Gastroesophageal sphincter (tissue), 4 donors: ENCODE data around the gene RNF223. TPM values are rescaled to one million over a fixed set of nuclear protein-coding genes. Genes with fewer than 3 reads are reported as not detected.

Source experiments
- ATAC-seq: fragments of 150-250 bp; one replicate; pipeline ENCODE4 v1.9.1; 2016; ENCODE audit warnings: mild to moderate bottlenecking, moderate library complexity
- H3K27ac ChIP-seq, 4 donors: fragments of 200-600 bp; sonication (generic) in 3 of 4; 1 replicate in 3 of 4; 2 replicates in 1 of 4; pipeline ENCODE4 v1.5.1; 2016 to 2019
- H3K27me3 ChIP-seq: fragments of 200-600 bp; sonication (generic); one replicate; pipeline ENCODE4 v1.5.1; 2019
- H3K36me3 ChIP-seq, 2 donors: fragments of 200-600 bp; sonication (generic); one replicate each; pipeline ENCODE4 v1.5.1; 2019; ENCODE audit warnings: control low read depth in 1 of 2
- H3K4me1 ChIP-seq, 3 donors: fragments of 200-600 bp; sonication (generic); 1 replicate in 2 of 3; 2 replicates in 1 of 3; pipeline ENCODE4 v1.5.1; 2016 to 2019; ENCODE audit warnings: control low read depth in 2 of 3
- H3K4me3 ChIP-seq, 2 donors: fragments of 200-600 bp; sonication (generic); one replicate each; pipeline ENCODE4 v1.5.1; 2019; ENCODE audit warnings: mild to moderate bottlenecking in 1 of 2, moderate library complexity in 1 of 2
- H3K9me3 ChIP-seq, 3 donors: fragments of 200-600 bp; sonication (generic); one replicate each; pipeline ENCODE4 v1.5.1; 2017 to 2019; ENCODE audit warnings: control low read depth in 2 of 3
- CTCF ChIP-seq, 4 experiments: fragments of 200-600 bp in 2 of 4; fragments of 450-650 bp in 2 of 4; sonication (generic) in 1 of 4; IDR thresholded peaks; one replicate each; pipeline ENCODE4 v1.5.1; 2017 to 2019; ENCODE audit warnings: antibody characterized with exemption in 4 of 4, mild to moderate bottlenecking in 2 of 4, moderate library complexity in 2 of 4
- EP300 ChIP-seq: sonication (generic); formaldehyde crosslinking; IDR thresholded peaks from one replicate; pipeline ENCODE4 v1.6.1; 2017; ENCODE audit warnings: antibody characterized with exemption, mild to moderate bottlenecking
- POLR2A ChIP-seq, 2 donors: fragments of 450-650 bp; IDR thresholded peaks; one replicate each; pipeline ENCODE4 v1.6.1; 2017; ENCODE audit warnings: antibody characterized with exemption in 2 of 2, mild to moderate bottlenecking in 2 of 2, moderate library complexity in 1 of 2
- POLR2AphosphoS5 ChIP-seq: sonication (generic); formaldehyde crosslinking; IDR thresholded peaks from one replicate; pipeline ENCODE4 v1.6.1; 2017; ENCODE audit warnings: antibody characterized with exemption
- WGBS, 2 donors: methylation state at CpG; one replicate each; pipeline ENCODE4 v1.1.5; 2018; ENCODE audit warnings: low coverage in 1 of 2; 5-methylcytosine and 5-hydroxymethylcytosine counted together
- total RNA-seq, 4 donors: library from RNA; depleted of rRNA; stranded (reverse); fragments of >200 nt; gene quantifications; one replicate each; pipeline ENCODE4 v1.1.0, GENCODE V29; 2016

Gene RNF223
- total RNA-seq, 4 donors from 2014 or later: 1.1 TPM; not detected in 3

DNA sequence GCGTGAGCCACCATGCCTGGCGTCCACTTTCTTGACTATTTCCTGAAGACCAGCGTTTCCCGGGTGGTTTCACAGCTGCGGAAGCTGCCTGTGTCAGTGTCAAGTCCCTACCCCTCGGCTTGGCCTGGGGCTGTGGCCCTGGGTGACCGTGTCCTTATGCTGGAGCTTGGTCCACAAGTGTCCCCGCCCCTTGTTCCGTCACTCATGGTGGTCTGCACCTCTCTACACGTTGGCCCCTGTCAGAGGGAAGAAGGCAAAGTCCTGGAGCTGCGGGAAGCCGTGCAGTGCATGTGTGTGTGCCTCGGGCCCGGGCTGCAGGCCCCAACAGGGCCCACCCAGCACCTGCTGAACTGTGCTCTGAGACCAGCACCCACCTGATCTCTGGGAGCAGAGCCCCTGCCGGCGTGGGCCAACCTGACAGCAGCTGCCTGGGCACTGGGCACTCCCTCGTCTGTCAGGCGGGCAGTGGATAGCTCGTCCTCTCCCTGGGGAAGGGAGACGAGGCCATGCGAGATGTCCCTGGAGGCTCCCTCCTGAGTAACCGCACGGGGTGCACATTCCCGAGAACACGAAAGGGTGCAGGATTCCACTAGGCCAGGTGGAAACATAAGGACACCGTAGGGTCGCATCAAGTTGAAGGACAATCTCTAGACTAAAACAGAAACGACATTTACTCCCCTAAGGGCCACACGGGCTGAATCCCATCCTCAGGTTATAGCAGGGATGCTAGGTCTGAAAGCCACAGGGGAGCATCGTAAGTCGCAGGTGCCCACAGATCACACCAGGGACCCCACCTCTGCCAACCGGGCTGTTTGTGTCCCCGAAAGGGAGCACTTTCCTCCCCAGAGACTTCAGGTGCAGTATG lies 44.1 kb upstream of the RNF223 start:
- WGBS, 2 donors: 73 to 80% methylated on average over 4 to 5 of the region's 33 CpGs
- Histone ChIP-seq H3K27ac (no peak overlapping the region), H3K27me3 (peaks cover 59% of the 10 kb centered on the region), H3K4me3 (no peak overlapping the region), H3K4me1 (peaks cover 0 to 32% (median 10%) of the 10 kb centered on the region in 3 donors), H3K36me3 (peaks cover 0 to 4% of the 10 kb centered on the region in 2 donors), H3K9me3 (peaks cover 0 to 3% (median 0%) of the 10 kb centered on the region in 3 donors)
- no peak for ATAC-seq
- TF ChIP-seq CTCF (IDR thresholded peaks at IDR 0.05) (no peak), POLR2A (IDR thresholded peaks at IDR 0.05) (no peak), POLR2AphosphoS5 (no peak), EP300 (no peak)

DNA sequence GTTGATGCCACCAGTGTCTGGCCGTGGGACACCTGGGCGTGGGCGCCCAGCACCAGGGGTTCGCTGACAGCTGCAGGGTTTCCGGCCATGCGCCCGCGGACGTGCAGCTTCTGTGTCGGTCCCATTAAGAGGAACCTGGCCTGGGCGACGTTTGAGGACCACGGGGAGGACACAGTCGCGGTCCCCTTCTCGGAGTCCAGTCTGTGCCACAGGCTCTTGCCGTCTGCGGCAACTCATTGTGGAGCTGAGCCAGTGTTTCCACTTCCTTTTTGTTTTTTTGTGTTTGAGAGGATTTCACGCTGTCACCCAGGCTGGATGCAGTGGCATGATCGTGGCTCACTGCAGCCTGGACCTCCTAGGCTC lies 43.3 kb upstream of the RNF223 start:
- H3K9me3 ChIP-seq: peaks cover 0 to 3% (median 0%) of the 10 kb centered on the region in 3 donors
- peaks cover 53% of the 10 kb centered on the region for H3K27me3 ChIP-seq
- H3K4me1 ChIP-seq: peaks cover 0 to 30% (median 10%) of the 10 kb centered on the region in 3 donors
- TF ChIP-seq EP300: no peak
- TF ChIP-seq POLR2A (IDR thresholded peaks at IDR 0.05): no peak
- no peak for TF ChIP-seq POLR2AphosphoS5
- TF ChIP-seq CTCF (IDR thresholded peaks at IDR 0.05): no peak
- peaks cover 0 to 12% of the 10 kb centered on the region in 2 donors for H3K36me3 ChIP-seq
- H3K27ac ChIP-seq: no peak overlapping the region
- no peak for ATAC-seq
- H3K4me3 ChIP-seq: no peak overlapping the region
- 65 to 76% methylated on average over 5 to 8 of the region's 20 CpGs for WGBS, 2 donors

DNA sequence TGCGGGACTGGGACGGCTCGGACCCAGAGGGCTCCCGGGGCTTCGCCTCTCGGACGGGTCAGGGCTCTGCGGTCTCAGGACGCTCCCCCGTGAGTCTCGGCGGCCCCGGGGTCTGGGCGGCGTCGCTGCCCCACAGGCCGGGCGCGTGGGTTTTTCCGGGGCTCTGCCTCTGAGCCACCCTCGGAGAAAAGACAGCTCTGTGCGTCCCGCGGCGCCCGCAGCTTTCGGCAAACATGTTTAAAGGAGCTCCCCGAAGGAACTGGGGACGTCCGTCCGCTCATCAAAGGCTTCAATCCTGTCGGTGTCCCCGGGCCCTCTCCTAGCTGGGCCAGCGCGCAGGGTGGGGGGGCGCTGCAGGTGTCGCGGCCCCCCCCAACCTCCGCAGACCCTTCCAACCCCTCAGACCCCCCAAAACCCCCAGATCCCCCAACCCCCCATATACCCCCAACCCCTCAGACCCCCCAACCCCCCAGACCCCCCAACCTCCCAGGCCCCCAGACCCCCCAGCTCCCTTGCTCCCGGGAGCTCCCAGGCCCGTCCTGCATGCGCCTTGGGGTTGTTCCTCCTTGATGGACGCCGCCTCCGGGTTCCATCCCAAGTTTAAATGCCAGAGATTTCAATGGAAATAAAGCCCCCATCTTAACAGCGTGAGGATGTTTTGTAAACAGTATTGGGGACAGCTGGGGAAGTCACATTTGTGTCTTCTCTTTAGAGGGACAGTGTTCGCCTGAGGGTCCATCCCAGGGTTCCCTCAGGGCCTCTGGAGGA lies 42.8 kb upstream of the RNF223 start:
- no peak for ATAC-seq

More for the DNA sequence above, 42.8 kb upstream of the RNF223 start:
- H3K4me1 ChIP-seq: peaks cover 0 to 24% (median 7%) of the 10 kb centered on the region in 3 donors
- H3K27ac ChIP-seq: peak overlapping the region in 2 of 4 donors; percentile 48 to 85
- H3K4me3 ChIP-seq: peak overlapping the region; percentile 95 to 97
- H3K36me3 ChIP-seq: peaks cover 0 to 17% of the 10 kb centered on the region in 2 donors
- peaks cover 47% of the 10 kb centered on the region for H3K27me3 ChIP-seq
- no peak for TF ChIP-seq EP300
- no peak for TF ChIP-seq CTCF (IDR thresholded peaks at IDR 0.05)
- no peak for TF ChIP-seq POLR2A (IDR thresholded peaks at IDR 0.05)
- TF ChIP-seq POLR2AphosphoS5: no peak
- peaks cover 0 to 3% (median 0%) of the 10 kb centered on the region in 3 donors for H3K9me3 ChIP-seq
- no CpG with 5 or more reads among the region's 47 CpGs for WGBS, 2 donors
